Epithelial cell of prostate (primary cell): Measurements from ENCODE around the gene LRRTM4.

ENCODE experiments used
- DNase-seq: peaks from one replicate; pipeline ENCODE4 v3.0.0-alpha.2; 2011; ENCODE audit warnings: low read depth, low spot score
- H3K27ac ChIP-seq: fragments of 450-650 bp; 2 replicates; pipeline ENCODE4 v1.5.1; 2017; ENCODE audit warnings: mild to moderate bottlenecking

The LRRTM4 gene

DNA sequence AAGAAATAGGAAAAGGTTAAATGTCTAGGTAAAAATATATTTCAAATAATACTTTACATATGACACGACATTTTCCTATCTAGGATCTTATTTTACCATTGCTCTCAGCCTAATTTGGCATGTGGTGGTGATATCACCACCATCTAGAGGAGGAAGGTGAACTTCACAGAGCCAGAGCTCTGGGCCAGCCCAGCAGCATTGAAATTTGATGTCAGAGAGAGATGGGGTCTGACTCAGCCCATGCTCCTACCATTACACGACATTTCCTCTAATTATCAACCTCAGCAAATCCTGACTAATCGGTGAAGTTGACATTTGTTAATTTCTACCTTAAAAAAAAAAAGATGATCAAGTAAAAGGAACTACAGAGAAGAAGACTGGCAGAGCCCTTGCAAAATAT is 42.3 kb downstream of the LRRTM4 start:
- DNase-seq = no peak
- no peak overlapping the region for H3K27ac ChIP-seq

- H3K27ac ChIP-seq = no peak overlapping the region
- DNase-seq = no peak
Observed at GRCh38 chr2:77479395-77479794, 42.8 kb downstream of the LRRTM4 start.

DNA sequence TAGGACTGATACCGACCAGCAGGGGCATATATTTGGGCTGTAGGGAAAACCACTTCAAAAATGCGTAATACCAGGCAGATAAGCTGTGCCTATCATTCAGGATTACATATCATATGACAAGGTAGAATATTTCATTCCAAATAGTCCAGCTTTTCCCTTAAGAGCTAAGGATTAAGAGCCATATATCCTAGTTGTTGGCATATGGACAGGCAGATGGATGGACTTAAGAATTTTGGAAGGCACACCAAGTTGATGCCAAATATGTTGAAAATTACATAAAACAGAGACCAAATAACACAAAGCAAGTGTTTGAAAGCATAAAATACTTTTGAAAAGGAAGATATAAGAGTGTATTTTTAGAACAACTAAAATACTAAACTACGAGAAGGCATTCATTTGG is 52.1 kb downstream of the LRRTM4 start:
- no peak overlapping the region for H3K27ac ChIP-seq
- no peak for DNase-seq

DNA sequence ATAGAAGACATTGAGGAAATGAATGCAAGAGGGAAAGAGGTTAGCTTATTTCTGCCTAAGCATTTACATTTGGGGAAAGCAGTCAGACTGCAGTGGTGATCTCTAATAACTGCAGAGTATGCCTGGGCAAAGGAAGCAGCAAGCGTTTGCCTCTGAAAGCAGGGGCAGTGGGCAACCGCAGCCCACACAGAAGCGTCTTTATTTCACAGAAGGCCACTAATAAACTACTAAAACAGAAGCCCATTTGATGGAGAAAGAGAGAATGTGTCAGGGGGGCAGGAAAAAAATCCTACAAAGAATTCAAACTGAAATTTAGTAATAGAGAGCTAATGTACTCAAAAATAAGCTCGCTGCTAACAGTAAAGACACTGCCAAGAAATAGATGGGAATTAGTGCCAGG is 53.1 kb downstream of the LRRTM4 start:
- DNase-seq = no peak
- no peak overlapping the region for H3K27ac ChIP-seq

GRCh38 chr2:77459840-77460239 is 62.3 kb downstream of the LRRTM4 start:
- no peak for DNase-seq
- H3K27ac ChIP-seq = no peak overlapping the region

DNA sequence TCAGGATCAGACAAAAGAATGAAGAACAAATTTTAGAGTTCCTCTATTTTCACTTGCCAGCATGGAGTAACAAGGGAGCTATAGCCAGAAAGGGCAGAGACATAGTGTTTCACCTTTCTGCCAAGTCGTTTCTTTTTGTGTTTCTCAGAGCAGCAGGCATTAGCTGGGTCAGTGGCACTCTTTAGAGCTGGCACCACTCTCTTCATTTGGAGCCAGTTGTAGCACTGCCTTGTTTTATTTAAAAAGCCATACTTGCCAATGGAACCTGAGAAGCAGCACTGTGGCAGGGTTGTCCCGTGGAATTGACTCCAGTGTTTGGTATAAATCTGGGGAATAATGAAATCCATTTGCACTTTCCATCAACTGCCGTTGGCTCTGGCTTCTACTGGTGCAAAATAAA is 64.0 kb downstream of the LRRTM4 start:
- no peak for DNase-seq

DNA sequence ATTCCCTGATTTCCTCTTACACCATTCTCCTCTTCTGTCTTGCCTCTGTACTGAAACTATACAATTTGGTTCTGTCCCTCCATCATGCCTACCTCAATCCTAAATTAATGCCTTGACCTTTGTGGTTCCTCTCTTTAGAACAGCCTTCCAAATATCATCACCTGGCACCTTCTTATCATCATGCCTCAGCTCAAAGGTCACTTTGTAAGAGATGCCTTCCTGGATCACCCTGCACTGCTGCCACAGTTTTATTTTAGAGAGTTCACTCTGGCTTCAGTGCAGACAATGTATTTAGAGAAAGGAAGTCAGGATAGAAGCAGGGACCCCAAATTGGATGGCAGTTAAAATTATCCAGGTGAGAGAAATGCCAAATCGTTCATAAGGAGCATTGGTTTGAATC is 64.5 kb downstream of the LRRTM4 start:
- no peak for DNase-seq
- H3K27ac ChIP-seq = no peak overlapping the region

More for the DNA sequence above, 64.0 kb downstream of the LRRTM4 start:
- H3K27ac ChIP-seq = no peak overlapping the region

- no peak for DNase-seq
- H3K27ac ChIP-seq = no peak overlapping the region
Observed at GRCh38 chr2:77443076-77443475, 79.1 kb downstream of the LRRTM4 start.

- no peak for DNase-seq
- H3K27ac ChIP-seq = no peak overlapping the region
Observed at GRCh38 chr2:77434880-77435279, 87.3 kb downstream of the LRRTM4 start.

GRCh38 chr2:77428946-77429345 is 93.2 kb downstream of the LRRTM4 start:
- no peak for DNase-seq
- H3K27ac ChIP-seq = no peak overlapping the region

GRCh38 chr2:77421971-77422370 is 100.2 kb downstream of the LRRTM4 start:
- DNase-seq = no peak
- H3K27ac ChIP-seq = no peak overlapping the region

- no peak for DNase-seq
Observed at GRCh38 chr2:77418537-77418936, 103.6 kb downstream of the LRRTM4 start.

DNA sequence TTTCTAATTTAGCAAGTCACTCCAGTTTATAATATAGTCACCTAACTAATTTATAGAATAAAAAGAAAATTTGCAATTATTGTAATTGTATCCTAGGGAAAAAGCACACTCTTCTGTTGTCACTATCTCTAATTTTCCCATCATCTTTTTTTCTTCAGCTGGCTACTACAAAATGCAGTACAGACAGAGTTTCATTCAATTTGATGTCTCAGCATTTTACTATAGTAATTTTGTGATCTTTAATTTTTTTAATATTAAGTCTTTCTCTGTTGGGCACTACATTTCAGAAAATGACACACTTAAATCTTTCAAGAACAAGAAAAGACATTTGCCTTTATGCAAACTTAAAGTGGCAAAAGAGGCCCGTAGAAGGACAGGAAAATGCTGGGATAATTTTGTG is 118.0 kb downstream of the LRRTM4 start:
- no peak overlapping the region for H3K27ac ChIP-seq
- no peak for DNase-seq

More at GRCh38 chr2:77418537-77418936, 103.6 kb downstream of the LRRTM4 start:
- H3K27ac ChIP-seq = no peak overlapping the region

DNA sequence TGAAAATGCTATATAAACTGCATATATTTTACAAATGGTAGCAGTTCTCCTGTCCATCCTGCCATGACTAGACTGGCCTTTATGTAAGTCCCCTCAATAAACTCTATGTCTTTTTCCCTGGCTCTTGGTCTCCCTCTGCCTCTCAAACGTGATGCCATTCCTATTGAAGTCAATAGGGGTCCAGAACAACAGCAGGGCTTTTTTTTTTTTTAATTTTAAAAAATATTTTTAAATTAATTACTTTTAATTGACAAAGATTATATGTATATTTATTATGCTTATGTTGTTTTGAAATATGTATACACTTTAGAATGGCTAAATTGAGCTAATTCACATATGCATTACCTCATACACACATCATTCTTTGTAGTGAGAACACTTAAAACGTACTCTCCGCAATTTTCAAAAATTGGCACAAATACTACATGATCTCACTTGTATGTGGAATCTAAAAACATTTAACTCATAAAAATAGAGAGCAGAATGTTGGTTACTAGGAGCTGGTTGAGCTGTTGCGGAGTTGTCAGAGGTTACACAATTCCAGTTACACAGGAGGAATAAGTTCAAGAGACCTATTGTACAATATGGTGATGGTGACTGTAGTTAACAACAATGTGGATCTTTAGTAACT is 123.1 kb downstream of the LRRTM4 start:
- H3K27ac ChIP-seq = no peak overlapping the region
- DNase-seq = no peak

DNA sequence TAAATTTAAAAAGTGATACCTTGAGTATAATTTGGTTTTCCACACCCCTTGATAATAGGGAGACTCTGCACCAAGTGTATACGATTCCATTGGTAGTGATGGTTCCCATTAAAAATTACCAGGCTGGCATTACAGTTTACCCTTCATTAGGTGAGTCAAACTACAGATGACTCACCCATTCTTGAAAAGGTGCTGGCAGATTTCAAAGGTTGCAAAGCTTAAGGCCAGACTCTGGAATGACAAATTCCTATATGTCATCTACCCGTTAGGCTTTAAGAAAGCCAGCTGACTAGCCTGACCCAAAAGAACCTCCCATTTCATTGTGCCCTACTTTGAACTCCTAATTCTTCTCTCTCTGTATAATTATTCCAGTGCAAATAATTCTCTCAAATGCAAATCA is 124.4 kb downstream of the LRRTM4 start:
- peak; percentile 8 for DNase-seq
- H3K27ac ChIP-seq = no peak overlapping the region

DNA sequence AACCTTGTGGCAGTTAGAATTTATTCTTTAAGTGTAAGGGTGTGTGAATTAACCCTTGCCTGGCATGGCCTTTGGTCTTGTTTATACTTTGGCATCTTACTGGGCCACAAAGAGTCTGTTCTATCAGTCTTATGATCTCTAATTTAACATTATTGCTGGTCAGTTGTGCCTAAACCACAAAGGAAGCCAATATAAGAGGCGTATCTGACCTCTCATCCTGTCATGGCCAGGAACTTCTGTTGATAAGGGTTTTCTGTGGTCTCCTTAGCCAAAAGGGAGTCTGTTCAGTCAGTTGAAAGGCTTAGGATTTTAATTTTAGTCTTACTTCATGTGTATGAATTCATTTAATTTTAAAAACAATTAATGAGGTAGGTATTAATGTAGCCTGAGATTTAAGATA is 127.2 kb downstream of the LRRTM4 start:
- DNase-seq = no peak
- H3K27ac ChIP-seq = no peak overlapping the region

- DNase-seq = no peak
- H3K27ac ChIP-seq = no peak overlapping the region
Observed at GRCh38 chr2:77391119-77391518, 131.1 kb downstream of the LRRTM4 start.

- H3K27ac ChIP-seq = no peak overlapping the region
- no peak for DNase-seq
Observed at GRCh38 chr2:77387324-77387723, 134.9 kb downstream of the LRRTM4 start.

- no peak for DNase-seq
Observed at GRCh38 chr2:77372636-77373035, 149.5 kb downstream of the LRRTM4 start.

DNA sequence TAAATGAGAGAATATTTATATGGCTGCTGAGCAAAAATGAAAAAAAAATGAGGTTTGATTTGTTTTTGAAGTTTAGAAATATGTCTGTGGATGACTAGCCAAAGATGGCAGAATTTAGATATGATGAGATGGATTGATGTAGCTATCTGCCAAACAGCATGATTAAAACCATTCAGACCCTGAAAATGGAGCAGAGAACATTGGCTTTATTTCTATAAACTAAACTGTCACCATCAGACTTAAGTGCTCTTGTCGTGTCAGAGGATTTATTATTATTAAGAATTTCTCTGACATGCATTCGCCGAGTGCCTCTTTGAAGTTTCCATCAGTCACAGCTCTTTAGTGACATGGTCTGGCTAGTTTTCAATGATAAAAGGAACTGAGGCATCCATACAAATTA is 151.7 kb downstream of the LRRTM4 start:
- no peak overlapping the region for H3K27ac ChIP-seq

More at GRCh38 chr2:77372636-77373035, 149.5 kb downstream of the LRRTM4 start:
- H3K27ac ChIP-seq = no peak overlapping the region

DNA sequence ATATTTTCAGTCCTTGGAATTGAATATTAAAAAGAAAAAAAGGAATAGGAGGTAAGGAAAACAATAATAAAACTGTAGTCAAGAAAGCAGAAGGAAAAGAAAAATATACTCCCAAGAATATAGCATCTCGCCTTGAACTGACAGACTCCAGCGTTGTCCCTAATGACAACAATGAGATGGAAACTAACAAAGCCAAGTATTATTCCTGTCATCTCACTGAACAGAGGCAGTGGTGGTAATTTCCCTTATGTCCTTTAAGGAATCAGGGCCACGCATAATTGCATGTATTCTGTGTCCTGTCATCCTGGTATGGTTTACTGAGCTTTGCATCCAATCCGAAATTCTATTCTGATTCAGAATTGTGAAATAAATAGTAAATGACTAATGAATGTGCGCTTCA is 158.9 kb downstream of the LRRTM4 start:
- DNase-seq = no peak

More for the DNA sequence above, 151.7 kb downstream of the LRRTM4 start:
- no peak for DNase-seq

DNA sequence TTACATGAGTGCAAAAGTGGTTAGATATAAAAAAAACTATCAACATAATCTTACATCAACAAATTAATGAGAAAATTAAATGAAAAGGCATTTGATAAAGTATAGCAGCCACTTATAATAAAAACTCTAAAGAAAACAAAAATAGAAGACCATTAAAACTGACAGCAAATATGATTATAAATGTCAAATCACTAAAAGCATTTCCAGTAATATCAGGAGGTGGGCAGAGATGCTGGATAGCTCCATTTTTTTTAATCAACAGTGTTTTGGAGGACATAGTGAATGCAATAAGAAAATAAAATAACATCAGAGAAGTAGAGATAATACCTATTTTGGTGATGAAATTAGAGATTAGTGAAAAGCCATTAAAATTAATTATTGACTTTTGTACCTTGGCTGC is 173.4 kb downstream of the LRRTM4 start:
- no peak for DNase-seq
- no peak overlapping the region for H3K27ac ChIP-seq

More for the DNA sequence above, 158.9 kb downstream of the LRRTM4 start:
- no peak overlapping the region for H3K27ac ChIP-seq

GRCh38 chr2:77336013-77336412 is 186.2 kb downstream of the LRRTM4 start:
- DNase-seq = no peak
- no peak overlapping the region for H3K27ac ChIP-seq
